Neural progenitor cell (in vitro differentiated cells): Measurements from ENCODE around the gene LGI1. TPM values are rescaled to one million over a fixed set of nuclear protein-coding genes. Genes with fewer than 3 reads are reported as not detected.

Experiments used
- DNase-seq: peaks from one replicate; pipeline ENCODE4 v3.0.0-alpha.2; 2016; ENCODE audit warnings: low spot score
- H2AFZ ChIP-seq: fragments of 200-600 bp; sonication (generic); replicated peaks from 2 replicates; pipeline ENCODE4 v1.6.1; 2016; ENCODE audit warnings: antibody characterized with exemption
- H3F3A ChIP-seq: fragments of 200-600 bp; sonication (generic); 2 replicates; pipeline ENCODE4 v1.6.1; 2016; ENCODE audit warnings: antibody characterized with exemption, low read depth
- H3K27ac ChIP-seq: fragments of 200-600 bp; sonication (generic); 2 replicates; pipeline ENCODE4 v1.5.1; 2016; ENCODE audit warnings: mild to moderate bottlenecking
- H3K27me3 ChIP-seq: fragments of 200-600 bp; sonication (generic); 2 replicates; pipeline ENCODE4 v1.6.1; 2016; ENCODE audit warnings: mild to moderate bottlenecking, moderate library complexity
- H3K36me3 ChIP-seq: fragments of 200-600 bp; sonication (generic); 2 replicates; pipeline ENCODE4 v1.5.1; 2016
- H3K4me1 ChIP-seq: fragments of 200-600 bp; sonication (generic); 2 replicates; pipeline ENCODE4 v1.6.1; 2016; ENCODE audit warnings: mixed run types
- H3K4me2 ChIP-seq: fragments of 200-600 bp; sonication (generic); 2 replicates; pipeline ENCODE4 v1.6.1; 2016
- H3K4me3 ChIP-seq: fragments of 200-600 bp; sonication (generic); 2 replicates; pipeline ENCODE4 v1.5.1; 2016
- H3K79me2 ChIP-seq: fragments of 200-600 bp; sonication (generic); 2 replicates; pipeline ENCODE4 v1.6.1; 2016; ENCODE audit warnings: low read depth
- H3K9ac ChIP-seq: fragments of 200-600 bp; sonication (generic); 2 replicates; pipeline ENCODE4 v1.6.1; 2016
- H3K9me3 ChIP-seq: fragments of 200-600 bp; sonication (generic); 2 replicates; pipeline ENCODE4 v1.5.1; 2016; ENCODE audit warnings: low read depth
- H4K20me1 ChIP-seq: fragments of 200-600 bp; sonication (generic); 2 replicates; pipeline ENCODE4 v1.6.1; 2016; ENCODE audit warnings: low read depth
- H3K27ac Mint-ChIP-seq: 3 replicates; pipeline ENCODE4 v1.8.0; 2021; ENCODE audit warnings: mixed read lengths
- H3K27me3 Mint-ChIP-seq: 2 replicates; pipeline ENCODE4 v1.8.0; 2022; ENCODE audit warnings: low read depth, mild to moderate bottlenecking, inconsistent platforms, moderate library complexity, mixed read lengths; ENCODE audit not compliant: insufficient read depth
- H3K36me3 Mint-ChIP-seq: 3 replicates; pipeline ENCODE4 v1.8.0; 2021; ENCODE audit warnings: mixed read lengths
- H3K4me1 Mint-ChIP-seq: 3 replicates; pipeline ENCODE4 v1.8.0; 2021; ENCODE audit warnings: mixed read lengths
- H3K4me3 Mint-ChIP-seq: 3 replicates; pipeline ENCODE4 v1.8.0; 2021; ENCODE audit warnings: mild to moderate bottlenecking, moderate library complexity, mixed read lengths
- H3K9me3 Mint-ChIP-seq: 3 replicates; pipeline ENCODE4 v1.8.0; 2020; ENCODE audit warnings: mixed read lengths
- CTCF ChIP-seq: fragments of 200-600 bp; sonication (generic); IDR thresholded peaks from 2 replicates; pipeline ENCODE4 v1.5.1; 2017; ENCODE audit warnings: antibody characterized with exemption, mild to moderate bottlenecking
- EZH2 ChIP-seq: fragments of 200-600 bp; sonication (generic); IDR thresholded peaks from 2 replicates; pipeline ENCODE4 v1.6.1; 2017; ENCODE audit warnings: antibody characterized with exemption, mild to moderate bottlenecking, moderate library complexity
- EZH2phosphoT487 ChIP-seq: fragments of 200-600 bp; sonication (generic); IDR thresholded peaks from 2 replicates; pipeline ENCODE4 v1.6.1; 2017; ENCODE audit warnings: antibody characterized with exemption
- total RNA-seq: library from RNA; depleted of rRNA; stranded (reverse); fragments of >200 nt; gene quantifications from 2 replicates; pipeline ENCODE4 v1.2.3, GENCODE V29; 2015; ENCODE audit warnings: low replicate concordance

Gene LGI1
- total RNA-seq, 1 donor from 2014 or later: 20.2 TPM

GRCh38 chr10:93752761-93753160 lies 5.0 kb upstream of the LGI1 start:
- Histone ChIP-seq H3F3A (peaks cover 45% of the 10 kb centered on the region), H2AFZ (no peak overlapping the region), H3K4me2 (no peak overlapping the region), H4K20me1 (no peaks in the 10 kb centered on the region), H3K9ac (no peak overlapping the region), H3K27me3 (no peaks in the 10 kb centered on the region), H3K79me2 (no peaks in the 10 kb centered on the region), H3K4me1 (peaks cover 72% of the 10 kb centered on the region), H3K4me3 (no peak overlapping the region), H3K9me3 (no peaks in the 10 kb centered on the region), H3K36me3 (no peaks in the 10 kb centered on the region), H3K27ac (no peak overlapping the region)
- no peak for TF ChIP-seq EZH2phosphoT487
- TF ChIP-seq EZH2: no peak
- no peak for TF ChIP-seq CTCF
- peak; percentile 38 for DNase-seq
- H3K27me3 Mint-ChIP-seq: peaks cover 6% of the 10 kb centered on the region
- peaks cover 90% of the 10 kb centered on the region for H3K4me1 Mint-ChIP-seq
- no peak overlapping the region for H3K4me3 Mint-ChIP-seq
- peak overlapping the region; percentile 18 for H3K27ac Mint-ChIP-seq
- H3K9me3 Mint-ChIP-seq: no peaks in the 10 kb centered on the region
- H3K36me3 Mint-ChIP-seq: no peaks in the 10 kb centered on the region

- Mint-ChIP-seq H3K36me3 (no peaks in the 10 kb centered on the region), H3K9me3 (no peaks in the 10 kb centered on the region), H3K27ac (peak overlapping the region; percentile 21), H3K27me3 (peaks cover 6% of the 10 kb centered on the region), H3K4me3 (peak overlapping the region; percentile 1), H3K4me1 (peaks cover 92% of the 10 kb centered on the region)
- Histone ChIP-seq H3K4me2 (no peak overlapping the region), H3K36me3 (no peaks in the 10 kb centered on the region), H3K9me3 (no peaks in the 10 kb centered on the region), H4K20me1 (no peaks in the 10 kb centered on the region), H3K27me3 (no peaks in the 10 kb centered on the region), H3K9ac (no peak overlapping the region), H3K27ac (no peak overlapping the region), H3F3A (peaks cover 47% of the 10 kb centered on the region), H3K4me3 (no peak overlapping the region), H2AFZ (no peak overlapping the region), H3K79me2 (peaks cover 5% of the 10 kb centered on the region), H3K4me1 (peaks cover 78% of the 10 kb centered on the region)
- peak; percentile 23 for DNase-seq
- TF ChIP-seq EZH2 (no peak), EZH2phosphoT487 (no peak), CTCF (no peak)
These were observed 4.0 kb upstream of the LGI1 start for GRCh38 chr10:93753621-93754250.

DNA sequence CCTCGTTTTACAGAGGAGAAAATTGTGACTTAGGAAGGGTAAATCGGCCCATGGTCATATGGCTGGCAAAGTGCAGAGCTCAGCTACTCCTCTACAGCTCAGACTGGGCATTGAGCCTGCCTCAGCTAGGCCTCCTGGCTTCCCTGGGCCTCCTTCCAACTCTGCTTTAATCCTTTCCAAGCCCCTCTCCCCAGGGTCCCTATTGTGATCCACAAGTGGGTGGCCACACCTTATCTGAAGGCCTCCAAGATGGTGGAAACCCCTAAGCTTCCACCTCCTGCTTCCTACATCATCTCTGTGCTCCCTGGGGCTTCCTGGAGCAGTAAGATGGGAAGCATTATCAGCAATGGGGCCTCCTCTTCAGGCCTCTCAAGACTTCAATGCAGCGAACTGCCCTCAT lies 3.0 kb upstream of the LGI1 start:
- no peaks in the 10 kb centered on the region for H3K36me3 Mint-ChIP-seq
- H3K27me3 Mint-ChIP-seq: peaks cover 6% of the 10 kb centered on the region
- H3K4me1 Mint-ChIP-seq: peaks cover 88% of the 10 kb centered on the region
- H4K20me1 ChIP-seq: no peaks in the 10 kb centered on the region
- no peaks in the 10 kb centered on the region for H3K36me3 ChIP-seq
- H3F3A ChIP-seq: peaks cover 43% of the 10 kb centered on the region
- H2AFZ ChIP-seq: no peak overlapping the region
- no peak overlapping the region for H3K4me2 ChIP-seq
- H3K4me1 ChIP-seq: peaks cover 78% of the 10 kb centered on the region
- H3K9me3 ChIP-seq: no peaks in the 10 kb centered on the region
- H3K27ac ChIP-seq: no peak overlapping the region
- H3K9ac ChIP-seq: no peak overlapping the region
- H3K9me3 Mint-ChIP-seq: no peaks in the 10 kb centered on the region
- TF ChIP-seq CTCF (no peak), EZH2 (no peak), EZH2phosphoT487 (no peak)
- DNase-seq: no peak
- no peak overlapping the region for H3K4me3 ChIP-seq
- peaks cover 15% of the 10 kb centered on the region for H3K79me2 ChIP-seq
- H3K4me3 Mint-ChIP-seq: no peak overlapping the region
- H3K27ac Mint-ChIP-seq: peak overlapping the region; percentile 29
- H3K27me3 ChIP-seq: no peaks in the 10 kb centered on the region
